Muscle of back (tissue), 11 donors: ENCODE data around the gene POLR3B. TPM values are rescaled to one million over a fixed set of nuclear protein-coding genes. Genes with fewer than 3 reads are reported as not detected.

ENCODE experiments used
- DNase-seq, 3 donors: peaks; one replicate each; pipeline versions ENCODE4 v3.0.0 to v3.0.0-alpha.2; 2013
- polyA plus RNA-seq, 10 donors: library from polyadenylated mRNA; unstranded; fragments of 120-200 nt; gene quantifications; one replicate each; pipeline ENCODE4 v1.2.1, GENCODE V29; 2013; ENCODE audit not compliant: insufficient read length in 10 of 10

The POLR3B gene
- polyA plus RNA-seq, 10 donors: 9.8 to 14.8 (median 12.1) TPM

GRCh38 chr12:106392759-106393158 lies 35.2 kb downstream of the POLR3B start:
- no peak for DNase-seq

- no peak for DNase-seq
These were observed 52.3 kb downstream of the POLR3B start for GRCh38 chr12:106409878-106410277.

- DNase-seq: no peak
These were observed 55.0 kb downstream of the POLR3B start for GRCh38 chr12:106412563-106412962.

- peak in 1 of 3 donors; percentile 65 for DNase-seq
These were observed 57.6 kb downstream of the POLR3B start for GRCh38 chr12:106415134-106415533.

GRCh38 chr12:106416273-106416672 lies 58.7 kb downstream of the POLR3B start:
- no peak for DNase-seq

- DNase-seq: peak in 1 of 3 donors; percentile 39
These were observed 60.7 kb downstream of the POLR3B start for GRCh38 chr12:106417926-106418910.

GRCh38 chr12:106418970-106419369 lies 61.4 kb downstream of the POLR3B start:
- DNase-seq: no peak

GRCh38 chr12:106423291-106423690 lies 65.7 kb downstream of the POLR3B start:
- DNase-seq: no peak

GRCh38 chr12:106425061-106425702 lies 67.6 kb downstream of the POLR3B start:
- DNase-seq: no peak

- no peak for DNase-seq
These were observed 70.4 kb downstream of the POLR3B start for GRCh38 chr12:106427917-106428316.

- DNase-seq: peak; percentile 65 to 83 (median 71)
These were observed 70.8 kb downstream of the POLR3B start for GRCh38 chr12:106428384-106428783.

GRCh38 chr12:106429043-106429552 lies 71.5 kb downstream of the POLR3B start:
- peak in 1 of 3 donors; percentile 39 for DNase-seq

- DNase-seq: no peak
These were observed 72.1 kb downstream of the POLR3B start for GRCh38 chr12:106429636-106430035.

- no peak for DNase-seq
These were observed 74.4 kb downstream of the POLR3B start for GRCh38 chr12:106431839-106432411.

GRCh38 chr12:106433055-106433454 lies 75.5 kb downstream of the POLR3B start:
- DNase-seq: no peak

- no peak for DNase-seq
These were observed 77.0 kb downstream of the POLR3B start for GRCh38 chr12:106434526-106434925.

GRCh38 chr12:106436164-106436563 lies 78.6 kb downstream of the POLR3B start:
- DNase-seq: no peak

- DNase-seq: no peak
These were observed 85.0 kb downstream of the POLR3B start for GRCh38 chr12:106442575-106442974.

- DNase-seq: no peak
These were observed 87.5 kb downstream of the POLR3B start for GRCh38 chr12:106445053-106445452.

GRCh38 chr12:106445959-106446358 lies 88.4 kb downstream of the POLR3B start:
- DNase-seq: no peak

- no peak for DNase-seq
These were observed 89.0 kb downstream of the POLR3B start for GRCh38 chr12:106446419-106447092.

- no peak for DNase-seq
These were observed 94.8 kb downstream of the POLR3B start for GRCh38 chr12:106452309-106452708.
